ENCODE data around the gene PRSS36. TPM values are rescaled to one million over a fixed set of nuclear protein-coding genes. Genes with fewer than 3 reads are reported as not detected.
A peak's percentile ranks its signal among the peaks of the same experiment; 100 is the strongest.

The PRSS36 gene
- total RNA-seq, 1 experiment from 2014 or later, result 0.66 TPM

GRCh38 chr16:31094424-31095120 is 55.3 kb downstream of the PRSS36 start, which contains the start of gene VKORC1:
Gene VKORC1 (minus strand): TSS chr16:31094797. CDS start chr16:31094729, 68 bp downstream.
- peaks cover 5 to 21% (median 20%) of the 10 kb centered on the region in 3 experiments; a peak in 6 of 7 replicates for H3K36me3 Mint-ChIP-seq (ENCODE audit: insufficient read depth in 1 of 3, low read depth in 3 of 3)

More at GRCh38 chr16:31094424-31095120, 55.3 kb downstream of the PRSS36 start, which contains the start of gene VKORC1:
- no peak within 1 kb of the TSS for H4K8ac ChIP-seq (replicated peaks; ENCODE audit: insufficient read length, low read depth, low read length)
- H4K5ac ChIP-seq (ENCODE audit: insufficient read length, low read depth, low read length), result no peak within 1 kb of the TSS
- H4K20me1 ChIP-seq (ENCODE audit: control insufficient read depth, insufficient read depth, insufficient read length), result peaks cover 3% of the 10 kb centered on the region
- H4K91ac ChIP-seq (ENCODE audit: insufficient read length, low read depth, low read length), result no peak within 1 kb of the TSS
- no peak within 1 kb of the TSS for H3K23ac ChIP-seq (ENCODE audit: insufficient read length, low read depth, low read length)
- peak within 1 kb of the TSS; percentile 66 for H2AFZ ChIP-seq (ENCODE audit: low read length)
- no peaks in the 10 kb centered on the region for H3K27me3 ChIP-seq (ENCODE audit: insufficient read depth, low read length)
- no peak within 1 kb of the TSS for H3K18ac ChIP-seq (ENCODE audit: insufficient read length, low read depth, low read length)
- no peaks in the 10 kb centered on the region; a peak in 1 of 5 replicates for H3K9me3 Mint-ChIP-seq
- peak; percentile 98 for DNase-seq
- H2BK15ac ChIP-seq (ENCODE audit: low read depth, low read length), result no peak within 1 kb of the TSS
- peak within 1 kb of the TSS; percentile 76 for H3K9ac ChIP-seq (ENCODE audit: extremely low read depth, insufficient read length, low read length)
- no peak within 1 kb of the TSS for H3T11ph ChIP-seq (ENCODE audit: low read length)
- peaks cover 2% of the 10 kb centered on the region for H3K27me3 Mint-ChIP-seq (ENCODE audit: low read depth)
- no peak within 1 kb of the TSS for H3K27ac ChIP-seq (ENCODE audit: insufficient read length, low read depth, low read length)
- H3K79me2 ChIP-seq (ENCODE audit: insufficient read depth, low read length), result peaks cover 2% of the 10 kb centered on the region; the same call in 1 of the 2 replicates
- H2AK5ac ChIP-seq (ENCODE audit: insufficient read length, low read length), result no peak within 1 kb of the TSS
- WGBS (ENCODE audit: extremely low coverage, insufficient read length, low lambda C conversion rate), result no CpG with 5 or more reads among the region's 69 CpGs
- H3K4me1 ChIP-seq (ENCODE audit: insufficient read depth, low read length), result peaks cover 2% of the 10 kb centered on the region; the same call in 1 of the 2 replicates
- H3K4me2 ChIP-seq (ENCODE audit: insufficient read depth, insufficient read length, low read length), result peak within 1 kb of the TSS; percentile 80
- peak within 1 kb of the TSS; percentile 92 to 99 for H3K4me3 Mint-ChIP-seq
- H3K4ac ChIP-seq (ENCODE audit: low read depth, low read length), result no peak within 1 kb of the TSS
- H3K56ac ChIP-seq (ENCODE audit: insufficient read length, low read depth, low read length), result no peak within 1 kb of the TSS
- H3K14ac ChIP-seq (ENCODE audit: insufficient read depth, low read length), result peak within 1 kb of the TSS; percentile 32
- H2BK12ac ChIP-seq (ENCODE audit: insufficient read length, low read depth, low read length), result no peak within 1 kb of the TSS
- H2BK120ac ChIP-seq (ENCODE audit: low read depth, low read length, poor library complexity, severe bottlenecking), result no peak within 1 kb of the TSS
- H2BK5ac ChIP-seq (ENCODE audit: insufficient read length, low read length), result no peak within 1 kb of the TSS
- no peak for TF ChIP-seq CTCF (conservative IDR thresholded peaks at IDR 0.05)
- peaks cover 9 to 15% of the 10 kb centered on the region in 2 experiments for H3K4me1 Mint-ChIP-seq
- no peaks in the 10 kb centered on the region for H3K9me3 ChIP-seq (ENCODE audit: control insufficient read depth, low read depth, low read length)
- peaks cover 2% of the 10 kb centered on the region for H3K79me1 ChIP-seq (ENCODE audit: insufficient read depth, low read depth, low read length, poor library complexity, severe bottlenecking)
- no peak within 1 kb of the TSS for H2BK20ac ChIP-seq (ENCODE audit: low read depth, low read length, poor library complexity, severe bottlenecking)
- peaks cover 11% of the 10 kb centered on the region for H3K23me2 ChIP-seq (ENCODE audit: insufficient read length, low read depth, low read length, poor library complexity, severe bottlenecking)
- peak within 1 kb of the TSS; percentile 44 to 94 (median 94); a peak in 6 of 7 replicates for H3K27ac Mint-ChIP-seq

All from H9 (cell line).